ENCODE results near the gene FGF2.

GRCh38 chr4:122833999-122834398 lies 7.4 kb downstream of the FGF2 start:
- TF ChIP-seq CTCF (conservative IDR thresholded peaks at IDR 0.05; ENCODE audit: low read depth, low read length), result no peak
- no peak for TF ChIP-seq EZH2 (IDR thresholded peaks at IDR 0.05; ENCODE audit: borderline replicate concordance, low read depth, low read length, poor library complexity, severe bottlenecking)
